Mucosa of rectum (tissue), 2 donors: Measurements from ENCODE around the gene SPAG9.

Experiments used
- H3K27ac ChIP-seq, 2 donors: one replicate each; pipeline ENCODE4 v1.7.0; 2013; ENCODE audit warnings: inconsistent platforms in 2 of 2, low read depth in 2 of 2, low read length in 2 of 2
- H3K27me3 ChIP-seq, 2 donors: one replicate each; pipeline ENCODE4 v1.7.0; 2013; ENCODE audit warnings: low read length in 2 of 2; ENCODE audit not compliant: control insufficient read depth in 2 of 2, insufficient read depth in 2 of 2
- H3K36me3 ChIP-seq, 2 donors: one replicate each; pipeline ENCODE4 v1.7.0; 2013; ENCODE audit warnings: low read length in 2 of 2; ENCODE audit not compliant: control insufficient read depth in 2 of 2, insufficient read depth in 2 of 2
- H3K4me1 ChIP-seq, 2 donors: one replicate each; pipeline ENCODE4 v1.7.0; 2013; ENCODE audit warnings: low read length in 2 of 2, mild to moderate bottlenecking in 1 of 2; ENCODE audit not compliant: control insufficient read depth in 2 of 2, insufficient read depth in 2 of 2
- H3K4me3 ChIP-seq, 2 donors: one replicate each; pipeline ENCODE4 v1.7.0; 2013; ENCODE audit warnings: low read length in 2 of 2
- H3K9ac ChIP-seq, 2 donors: one replicate each; pipeline ENCODE4 v1.7.0; 2013; ENCODE audit warnings: low read length in 2 of 2, low read depth in 1 of 2, mild to moderate bottlenecking in 1 of 2
- H3K9me3 ChIP-seq, 2 donors: one replicate each; pipeline ENCODE4 v1.7.0; 2013; ENCODE audit warnings: low read length in 2 of 2; ENCODE audit not compliant: control insufficient read depth in 2 of 2
- donor health status: healthy.
- donor health status: Normal muscosa, but diverticular disease.

The SPAG9 gene

GRCh38 chr17:51064061-51064735 is 56.5 kb downstream of the SPAG9 start:
- Histone ChIP-seq H3K27me3 (no peaks in the 10 kb centered on the region), H3K9me3 (no peaks in the 10 kb centered on the region), H3K27ac (no peak overlapping the region), H3K4me3 (no peak overlapping the region), H3K9ac (no peak overlapping the region), H3K36me3 (no peaks in the 10 kb centered on the region), H3K4me1 (no peaks in the 10 kb centered on the region)

- Histone ChIP-seq H3K27me3 (no peaks in the 10 kb centered on the region), H3K36me3 (no peaks in the 10 kb centered on the region), H3K4me1 (peaks cover 2 to 8% of the 10 kb centered on the region in 2 donors)
These were observed 60.3 kb downstream of the SPAG9 start for GRCh38 chr17:51060396-51060795.

GRCh38 chr17:51059781-51060180 is 60.9 kb downstream of the SPAG9 start:
- H3K4me1 ChIP-seq = peaks cover 2 to 8% of the 10 kb centered on the region in 2 donors

More at GRCh38 chr17:51060396-51060795, 60.3 kb downstream of the SPAG9 start:
- H3K9ac ChIP-seq = no peak overlapping the region
- H3K4me3 ChIP-seq = no peak overlapping the region
- H3K27ac ChIP-seq = no peak overlapping the region
- no peaks in the 10 kb centered on the region for H3K9me3 ChIP-seq

GRCh38 chr17:51057534-51057933 is 63.1 kb downstream of the SPAG9 start:
- Histone ChIP-seq H3K36me3 (no peaks in the 10 kb centered on the region), H3K4me1 (peaks cover 2 to 8% of the 10 kb centered on the region in 2 donors), H3K9me3 (no peaks in the 10 kb centered on the region), H3K27ac (no peak overlapping the region), H3K9ac (no peak overlapping the region), H3K27me3 (no peaks in the 10 kb centered on the region), H3K4me3 (no peak overlapping the region)

More at GRCh38 chr17:51059781-51060180, 60.9 kb downstream of the SPAG9 start:
- no peak overlapping the region for H3K4me3 ChIP-seq
- H3K27ac ChIP-seq = no peak overlapping the region
- no peaks in the 10 kb centered on the region for H3K27me3 ChIP-seq
- H3K9me3 ChIP-seq = no peaks in the 10 kb centered on the region
- H3K9ac ChIP-seq = no peak overlapping the region
- no peaks in the 10 kb centered on the region for H3K36me3 ChIP-seq

GRCh38 chr17:51056813-51057510 is 63.7 kb downstream of the SPAG9 start:
- no peak overlapping the region for H3K9ac ChIP-seq
- H3K27ac ChIP-seq = peak overlapping the region in 1 of 2 donors; percentile 7
- peaks cover 2 to 8% of the 10 kb centered on the region in 2 donors for H3K4me1 ChIP-seq
- H3K36me3 ChIP-seq = no peaks in the 10 kb centered on the region
- no peak overlapping the region for H3K4me3 ChIP-seq
- no peaks in the 10 kb centered on the region for H3K9me3 ChIP-seq
- no peaks in the 10 kb centered on the region for H3K27me3 ChIP-seq

GRCh38 chr17:51054748-51055147 is 65.9 kb downstream of the SPAG9 start:
- H3K27ac ChIP-seq = no peak overlapping the region
- H3K9me3 ChIP-seq = no peaks in the 10 kb centered on the region
- peaks cover 0 to 3% of the 10 kb centered on the region in 2 donors for H3K36me3 ChIP-seq
- no peak overlapping the region for H3K4me3 ChIP-seq
- H3K27me3 ChIP-seq = no peaks in the 10 kb centered on the region
- H3K4me1 ChIP-seq = peaks cover 2 to 8% of the 10 kb centered on the region in 2 donors
- no peak overlapping the region for H3K9ac ChIP-seq

GRCh38 chr17:51052235-51052634 is 68.4 kb downstream of the SPAG9 start:
- Histone ChIP-seq H3K27ac (no peak overlapping the region), H3K4me1 (peaks cover 2 to 4% of the 10 kb centered on the region in 2 donors), H3K27me3 (no peaks in the 10 kb centered on the region), H3K9ac (no peak overlapping the region), H3K4me3 (no peak overlapping the region), H3K9me3 (no peaks in the 10 kb centered on the region), H3K36me3 (peaks cover 0 to 3% of the 10 kb centered on the region in 2 donors)

- Histone ChIP-seq H3K9ac (no peak overlapping the region), H3K27me3 (no peaks in the 10 kb centered on the region), H3K27ac (no peak overlapping the region), H3K4me3 (no peak overlapping the region), H3K4me1 (no peaks in the 10 kb centered on the region), H3K36me3 (peaks cover 0 to 3% of the 10 kb centered on the region in 2 donors), H3K9me3 (no peaks in the 10 kb centered on the region)
These were observed 70.2 kb downstream of the SPAG9 start for GRCh38 chr17:51050291-51051033.

- Histone ChIP-seq H3K27ac (peak overlapping the region in 1 of 2 donors; percentile 2), H3K36me3 (peaks cover 0 to 3% of the 10 kb centered on the region in 2 donors), H3K27me3 (no peaks in the 10 kb centered on the region), H3K4me3 (peak overlapping the region; percentile 31 to 51), H3K9ac (no peak overlapping the region), H3K4me1 (no peaks in the 10 kb centered on the region), H3K9me3 (no peaks in the 10 kb centered on the region)
These were observed 73.9 kb downstream of the SPAG9 start for GRCh38 chr17:51046514-51047384.
